Activated gamma-delta T cell treated with anti-CD3 and anti-CD28 coated beads, Interleukin-2, amount 50 U/mL, for 16 hours (primary cell): Measurements from ENCODE around the gene AMOTL1.

Experiments used
- DNase-seq: peaks from one replicate; pipeline ENCODE4 v3.0.0-alpha.2; 2020; ENCODE audit warnings: low read depth

AMOTL1 gene

GRCh38 chr11:94741022-94741679 lies 27.0 kb upstream of the AMOTL1 start:
- DNase-seq = no peak

- DNase-seq = no peak
Observed at GRCh38 chr11:94742665-94743064, 25.5 kb upstream of the AMOTL1 start.

DNA sequence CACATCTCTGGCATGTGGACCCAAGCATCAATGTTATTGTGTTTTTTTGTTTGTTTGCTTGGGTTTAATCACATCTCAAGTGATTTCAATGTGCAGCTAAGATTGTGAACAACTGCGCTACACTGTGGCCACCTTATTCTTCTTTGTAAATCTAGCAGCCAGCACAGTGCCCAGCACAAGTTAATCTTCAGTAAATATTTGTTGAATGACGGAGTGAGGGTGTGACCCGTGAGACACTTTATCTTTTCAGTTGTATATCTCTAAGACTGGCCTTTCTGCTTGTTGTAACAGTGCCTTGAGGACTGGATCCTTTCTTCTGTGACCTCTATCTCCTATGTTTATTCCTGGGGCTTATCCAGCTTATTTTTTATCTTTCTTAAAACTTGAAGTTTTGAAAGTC lies 21.4 kb upstream of the AMOTL1 start:
- DNase-seq = no peak

- no peak for DNase-seq
Observed at GRCh38 chr11:94747146-94747545, 21.0 kb upstream of the AMOTL1 start.

- DNase-seq = no peak
Observed at GRCh38 chr11:94747601-94748041, 20.5 kb upstream of the AMOTL1 start.

GRCh38 chr11:94749369-94749768 lies 18.8 kb upstream of the AMOTL1 start:
- no peak for DNase-seq

- no peak for DNase-seq
Observed at GRCh38 chr11:94750319-94751217, 17.6 kb upstream of the AMOTL1 start.

GRCh38 chr11:94751218-94751609 lies 16.9 kb upstream of the AMOTL1 start:
- DNase-seq = no peak

DNA sequence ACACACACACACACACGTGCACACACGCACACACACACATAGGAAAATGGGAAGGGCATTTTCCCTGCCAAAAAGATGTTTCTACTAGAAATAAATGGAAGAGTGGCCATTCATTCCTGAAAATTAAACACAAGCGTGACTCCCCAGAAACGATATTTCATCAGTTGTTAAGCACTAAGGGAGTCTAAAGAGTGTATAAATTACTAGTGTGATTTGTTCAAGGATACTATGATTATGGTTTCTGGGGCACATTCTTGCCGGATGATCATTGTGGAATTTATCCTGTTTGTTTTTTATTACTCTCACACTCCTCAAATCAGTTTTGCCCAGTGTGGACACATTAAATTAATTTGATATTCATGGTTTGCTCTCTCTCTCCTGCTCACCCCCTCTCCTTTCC lies 16.4 kb upstream of the AMOTL1 start:
- DNase-seq = no peak

DNA sequence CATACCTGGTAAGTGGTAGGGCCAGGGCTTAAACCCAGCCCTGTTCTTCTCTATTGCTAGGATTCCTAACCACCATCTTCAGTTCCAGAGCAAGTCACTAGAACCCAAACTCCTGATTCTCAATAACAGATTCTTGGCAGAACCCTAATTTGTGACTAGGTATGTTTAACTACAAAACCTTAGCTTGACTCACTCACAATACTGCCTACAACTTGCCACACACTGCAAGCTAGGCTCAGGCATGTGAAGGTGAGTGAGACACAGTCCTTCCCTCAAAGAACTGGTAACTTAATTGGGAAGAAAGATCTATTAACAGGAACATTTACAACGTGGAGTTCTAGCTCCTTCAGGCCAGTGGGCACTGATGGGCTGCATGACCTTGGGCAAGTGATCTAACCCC lies 14.5 kb upstream of the AMOTL1 start:
- DNase-seq = no peak

GRCh38 chr11:94754335-94754734 lies 13.8 kb upstream of the AMOTL1 start:
- DNase-seq = no peak

GRCh38 chr11:94754819-94755218 lies 13.3 kb upstream of the AMOTL1 start:
- DNase-seq = no peak

DNA sequence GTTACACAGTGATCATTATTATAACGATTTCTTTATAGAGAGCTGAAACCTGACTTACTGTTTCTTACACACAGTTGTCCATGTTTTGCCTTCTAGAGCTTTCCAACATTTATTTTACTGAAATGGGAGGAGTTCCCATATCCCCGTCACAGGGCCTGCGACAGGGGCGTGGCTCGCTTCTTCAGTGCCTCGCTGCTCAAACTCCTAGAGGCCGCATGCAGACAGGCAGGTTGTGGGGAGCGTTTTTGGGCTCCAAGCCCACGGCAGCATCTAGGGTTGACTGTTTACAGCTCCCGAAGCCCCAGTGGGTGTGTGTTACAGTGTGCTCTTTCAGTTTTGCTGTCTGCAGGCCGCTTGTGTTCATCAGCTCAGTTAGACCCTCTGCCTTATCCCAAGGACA lies 12.7 kb upstream of the AMOTL1 start:
- no peak for DNase-seq

GRCh38 chr11:94757037-94757735 lies 11.0 kb upstream of the AMOTL1 start:
- no peak for DNase-seq

- no peak for DNase-seq
Observed at GRCh38 chr11:94758666-94759065, 9.5 kb upstream of the AMOTL1 start.

DNA sequence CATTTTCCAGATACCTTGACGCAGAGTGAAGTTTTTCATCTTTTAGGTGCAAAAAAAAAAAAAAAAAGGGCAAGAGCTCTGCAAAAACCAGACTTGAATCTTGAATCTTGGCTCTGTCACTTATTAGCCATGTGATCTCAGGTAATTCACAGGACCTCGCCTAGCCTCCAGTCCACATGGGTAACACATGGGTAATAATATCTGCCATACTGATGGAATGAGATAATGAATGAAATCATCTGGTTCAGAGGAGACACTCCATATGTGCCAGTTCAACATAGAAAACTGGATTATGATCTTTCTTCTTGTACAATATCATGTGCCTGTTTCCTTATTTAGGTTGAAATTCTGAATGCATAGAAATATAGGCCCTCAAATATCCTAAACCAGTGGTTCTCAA lies 8.6 kb upstream of the AMOTL1 start:
- no peak for DNase-seq

GRCh38 chr11:94760296-94760695 lies 7.9 kb upstream of the AMOTL1 start:
- DNase-seq = no peak

GRCh38 chr11:94762208-94762607 lies 5.9 kb upstream of the AMOTL1 start:
- DNase-seq = no peak

GRCh38 chr11:94762995-94763394 lies 5.2 kb upstream of the AMOTL1 start:
- DNase-seq = no peak

- DNase-seq = no peak
Observed at GRCh38 chr11:94766713-94767206, 1.4 kb upstream of the AMOTL1 start.

GRCh38 chr11:94767291-94767690 lies 865 bp upstream of the AMOTL1 start:
- no peak for DNase-seq
